Measurements from ENCODE around the gene NBPF12.
"Not testable (repeated sequence)": the region's sequence is repeated elsewhere in the genome, so short reads cannot be mapped to it uniquely, and the experiment has no call there.

Gene NBPF12

DNA sequence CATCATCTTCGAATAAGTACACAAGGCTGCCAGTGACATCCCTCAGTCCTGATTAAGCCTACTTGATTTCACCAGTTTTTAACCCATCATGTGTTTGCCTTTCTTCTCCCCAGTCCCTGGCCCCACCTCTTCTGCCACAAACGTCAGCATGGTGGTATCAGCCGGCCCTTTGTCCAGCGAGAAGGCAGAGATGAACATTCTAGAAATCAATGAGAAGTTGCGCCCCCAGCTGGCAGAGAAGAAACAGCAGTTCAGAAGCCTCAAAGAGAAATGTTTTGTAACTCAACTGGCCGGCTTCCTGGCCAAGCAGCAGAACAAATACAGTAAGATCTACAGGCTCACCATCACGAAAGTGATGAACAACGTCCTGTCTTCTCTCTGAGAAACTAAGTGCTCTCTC lies 28.2 kb downstream of the NBPF12 start:
- not testable (repeated sequence) for DNase-seq (ENCODE audit: low read depth); H3K4me3 ChIP-seq (ENCODE audit: low read length)
- peak; percentile 32 for TF ChIP-seq CTCF (conservative IDR thresholded peaks at IDR 0.05; ENCODE audit: low read depth, low read length)

DNA sequence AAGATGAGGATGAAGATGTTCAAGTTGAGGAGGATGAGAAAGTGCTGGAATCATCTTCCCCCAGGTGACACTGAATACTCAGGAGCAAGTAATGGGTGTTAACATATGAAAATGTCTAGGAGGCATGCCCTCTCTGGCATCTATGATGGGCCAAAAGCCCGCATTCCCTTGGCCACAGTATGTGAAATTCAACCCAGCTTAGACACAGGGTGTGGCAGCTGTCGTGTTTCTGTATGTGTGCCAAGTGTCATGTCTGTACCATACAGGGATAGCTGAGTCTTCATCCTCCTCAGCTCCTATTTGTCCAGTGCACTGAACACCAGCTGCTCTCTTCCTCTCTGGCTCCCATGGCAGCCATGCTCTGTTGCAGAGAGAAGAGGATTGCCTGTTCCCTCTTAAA lies 32.5 kb downstream of the NBPF12 start:
- not testable (repeated sequence) for H3K4me3 ChIP-seq (ENCODE audit: low read length); DNase-seq (ENCODE audit: low read depth)

- not testable (repeated sequence) for DNase-seq (ENCODE audit: low read depth); H3K4me3 ChIP-seq (ENCODE audit: low read length)
These were observed 34.6 kb downstream of the NBPF12 start for GRCh38 chr1:146972681-146973080.

DNA sequence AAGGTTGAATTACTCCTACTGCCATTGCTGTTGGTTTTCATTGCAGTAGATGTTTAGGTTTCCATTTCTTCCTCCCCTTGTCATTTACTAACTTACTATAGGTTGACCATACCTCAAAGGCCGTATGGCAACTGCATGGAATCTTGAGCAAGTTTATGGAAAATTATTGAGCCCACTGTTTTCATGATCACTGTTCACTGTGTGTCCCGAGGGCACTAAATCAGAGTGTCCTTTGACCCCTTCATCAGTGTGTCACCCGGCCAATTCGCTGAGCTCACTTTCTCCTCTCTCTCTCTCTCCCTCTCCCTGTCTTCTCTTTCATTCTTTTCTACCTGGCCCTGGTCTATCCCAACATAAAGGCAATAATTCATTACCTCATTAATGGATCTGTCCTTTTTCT lies 47.7 kb downstream of the NBPF12 start:
- not testable (repeated sequence) for DNase-seq (ENCODE audit: low read depth); H3K4me3 ChIP-seq (ENCODE audit: low read length)

DNA sequence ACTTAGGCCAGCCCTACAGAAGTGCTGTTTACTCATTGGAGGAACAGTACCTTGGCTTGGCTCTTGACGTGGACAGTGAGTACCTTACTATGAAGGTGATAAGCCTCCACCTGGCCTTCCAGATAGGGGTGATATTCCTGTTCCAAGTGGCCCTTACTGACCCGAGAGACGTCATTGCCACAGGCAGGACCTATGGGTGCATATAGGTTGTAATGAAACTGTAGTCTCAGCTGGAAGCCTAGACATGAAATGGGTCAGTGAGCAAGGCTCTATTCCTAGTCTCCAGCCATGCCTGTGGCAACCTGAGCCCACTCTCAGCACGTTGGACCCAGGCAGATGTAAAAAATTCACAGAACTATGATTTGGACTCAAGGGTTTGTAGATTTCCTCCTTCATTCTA lies 48.3 kb downstream of the NBPF12 start:
- not testable (repeated sequence) for DNase-seq (ENCODE audit: low read depth); H3K4me3 ChIP-seq (ENCODE audit: low read length)

DNA sequence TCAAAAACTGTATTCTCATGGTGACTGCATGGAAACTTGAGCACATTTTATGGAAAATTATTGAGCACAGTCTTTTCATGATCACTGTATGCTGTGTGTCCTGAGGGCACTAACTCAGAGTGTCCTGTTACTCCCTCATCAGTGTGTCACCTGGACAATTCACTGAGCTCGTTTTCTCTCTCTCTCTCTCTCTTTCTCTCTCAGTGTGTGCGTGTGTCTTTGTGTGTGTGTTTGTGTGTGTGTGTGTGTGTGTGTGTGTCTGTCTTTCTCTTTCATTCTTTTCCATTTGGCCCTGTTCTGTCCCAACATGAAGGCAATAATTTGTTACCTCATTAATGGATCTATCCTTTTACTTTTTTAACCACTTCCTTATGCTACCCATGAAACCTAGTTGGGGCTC lies 49.4 kb downstream of the NBPF12 start:
- DNase-seq (ENCODE audit: low read depth); H3K4me3 ChIP-seq (ENCODE audit: low read length): not testable (repeated sequence)

GRCh38 chr1:146989455-146989854 lies 51.3 kb downstream of the NBPF12 start:
- not testable (repeated sequence) for DNase-seq (ENCODE audit: low read depth); H3K4me3 ChIP-seq (ENCODE audit: low read length)

- not testable (repeated sequence) for H3K4me3 ChIP-seq (ENCODE audit: low read length)
These were observed 70.4 kb downstream of the NBPF12 start for GRCh38 chr1:147008495-147008894.

GRCh38 chr1:147026975-147027374 lies 88.9 kb downstream of the NBPF12 start:
- not testable (repeated sequence) for DNase-seq (ENCODE audit: low read depth); H3K4me3 ChIP-seq (ENCODE audit: low read length)

More at GRCh38 chr1:147008495-147008894, 70.4 kb downstream of the NBPF12 start:
- DNase-seq (ENCODE audit: low read depth): not testable (repeated sequence)

DNA sequence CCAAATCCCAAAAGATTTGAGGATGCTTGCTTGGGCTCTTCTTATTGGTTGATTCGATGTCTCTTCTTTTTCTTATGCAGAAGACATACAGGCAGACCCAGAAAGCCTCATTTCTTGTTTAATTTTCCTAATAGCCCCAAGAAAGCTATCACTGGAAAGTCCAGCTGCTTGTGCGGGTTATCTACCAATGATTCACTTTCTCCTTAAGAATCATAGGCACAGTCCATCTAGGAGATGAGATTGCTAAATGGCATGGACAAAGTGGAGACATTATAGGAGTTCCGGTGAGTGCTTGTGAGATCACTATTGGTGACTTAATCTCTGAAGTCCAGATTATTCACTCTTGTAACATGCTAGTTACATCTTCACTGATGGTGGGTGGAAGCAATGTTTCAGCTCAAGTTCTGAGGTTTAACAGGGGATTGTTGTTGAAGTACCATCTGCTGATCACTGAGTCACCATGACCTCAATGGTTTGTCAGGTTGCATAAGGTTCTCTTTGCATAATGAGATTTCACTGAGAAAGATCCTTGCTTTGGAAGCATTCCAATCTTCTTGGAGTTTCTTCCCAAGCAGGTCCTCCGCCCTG lies 92.0 kb downstream of the NBPF12 start:
- not testable (repeated sequence) for H3K4me3 ChIP-seq (ENCODE audit: low read length); DNase-seq (ENCODE audit: low read depth)

DNA sequence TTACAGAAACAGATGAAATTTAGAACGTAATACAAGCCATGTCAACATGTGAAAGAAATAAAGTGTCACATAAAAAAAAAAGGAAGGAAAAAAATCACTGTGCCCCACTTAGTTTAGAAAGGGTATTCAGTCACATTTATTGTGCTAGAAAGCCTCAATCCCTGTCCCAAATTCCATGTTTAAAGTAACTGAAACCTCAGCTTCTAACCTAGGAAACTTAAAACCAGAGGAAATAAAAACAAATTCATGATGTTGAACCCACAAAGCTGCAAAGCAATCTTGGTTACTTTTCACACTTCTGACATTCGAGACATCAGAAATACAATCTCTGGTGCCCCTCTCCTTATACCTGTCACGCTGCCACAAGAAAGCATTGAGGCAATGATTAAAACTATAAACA lies 101.8 kb downstream of the NBPF12 start:
- no peak overlapping the region for H3K4me3 ChIP-seq (ENCODE audit: low read length)
- TF ChIP-seq CTCF (conservative IDR thresholded peaks at IDR 0.05; ENCODE audit: low read depth, low read length): no peak
- no peak for DNase-seq (ENCODE audit: low read depth)

DNA sequence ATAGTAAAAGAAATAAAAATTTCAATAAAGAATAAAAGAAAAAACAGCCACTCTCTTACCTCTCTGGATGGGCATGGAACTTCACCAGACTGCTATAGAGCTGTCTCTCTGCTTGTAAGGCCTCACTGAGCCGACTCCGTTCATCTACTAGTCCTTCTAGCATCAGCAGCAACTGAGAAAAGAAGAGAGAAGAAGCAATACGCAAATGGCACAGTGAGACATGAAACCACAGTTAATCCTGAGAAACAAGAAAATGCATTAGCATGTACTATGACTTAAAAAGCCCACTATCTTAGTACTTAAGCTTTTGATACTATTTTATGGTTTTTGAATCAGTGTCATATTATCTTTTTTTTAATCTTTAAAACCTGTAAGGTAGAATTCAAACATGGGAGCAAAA lies 104.8 kb downstream of the NBPF12 start:
- H3K4me3 ChIP-seq (ENCODE audit: low read length); DNase-seq (ENCODE audit: low read depth): not testable (repeated sequence)

GRCh38 chr1:147044511-147044910 lies 106.4 kb downstream of the NBPF12 start:
- H3K4me3 ChIP-seq (ENCODE audit: low read length); DNase-seq (ENCODE audit: low read depth): not testable (repeated sequence)
